DMS53 treated with DMSO at 0.1 percent for 48 hours (cell line): ENCODE results near the gene ATG2B.
"Not testable (repeated sequence)": the region's sequence is repeated elsewhere in the genome, so short reads cannot be mapped to it uniquely, and the experiment has no call there.

ENCODE experiments used
- DNase-seq: peaks from one replicate; lab custom pipeline; 2025; ENCODE audit not compliant: unreplicated experiment; lab: John Stamatoyannopoulos, UW

Gene ATG2B

DNA sequence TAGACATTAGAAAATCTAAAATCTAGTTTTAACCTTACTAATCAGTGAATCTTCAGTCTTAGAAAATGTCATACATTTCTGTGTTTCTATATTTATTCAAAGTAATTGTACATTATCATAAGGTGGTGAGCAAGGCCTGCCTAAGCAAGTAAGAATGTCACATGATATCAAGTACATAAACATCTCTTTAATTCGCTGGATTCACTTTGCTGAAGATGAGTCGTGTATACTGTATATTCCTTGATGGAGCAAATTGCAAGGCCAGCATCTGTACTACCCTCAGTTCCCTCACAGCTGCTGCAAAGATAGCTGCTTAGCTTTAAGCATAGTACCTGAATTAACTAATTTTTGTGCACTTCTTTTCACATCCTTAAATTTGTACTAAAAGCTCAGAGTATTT is 20.3 kb upstream of the ATG2B start:
- no peak for DNase-seq

GRCh38 chr14:96380735-96381134 is 17.6 kb upstream of the ATG2B start:
- DNase-seq, result no peak

- no peak for DNase-seq
These were observed 13.0 kb upstream of the ATG2B start for GRCh38 chr14:96376093-96376492.

- no peak for DNase-seq
These were observed 10.4 kb upstream of the ATG2B start for GRCh38 chr14:96373538-96373937.

GRCh38 chr14:96370528-96370927 is 7.4 kb upstream of the ATG2B start:
- DNase-seq, result no peak

DNA sequence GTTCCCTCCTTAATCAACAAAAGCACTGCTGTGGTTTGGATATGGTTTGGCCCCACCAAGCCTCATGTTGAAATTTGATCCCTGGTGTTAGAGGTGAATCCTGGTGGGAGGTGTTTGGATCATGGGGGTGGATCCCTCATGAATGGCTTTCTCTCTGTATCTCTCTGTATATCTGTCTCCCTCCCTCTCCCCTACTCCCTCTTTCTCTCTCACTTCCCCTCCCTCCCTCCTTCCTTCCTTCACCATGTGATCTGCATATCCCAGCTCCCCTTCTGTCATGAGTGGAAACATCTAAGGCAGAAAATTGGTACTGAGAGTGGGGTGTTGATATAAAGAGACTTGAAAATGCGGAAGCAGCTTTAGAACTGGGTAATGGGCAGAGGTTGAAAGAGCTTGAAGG is 5.4 kb upstream of the ATG2B start:
- no peak for DNase-seq

- no peak for DNase-seq
These were observed 1.8 kb upstream of the ATG2B start for GRCh38 chr14:96364962-96365361.

- no peak for DNase-seq
These were observed 703 bp upstream of the ATG2B start for GRCh38 chr14:96363751-96364336.

DNA sequence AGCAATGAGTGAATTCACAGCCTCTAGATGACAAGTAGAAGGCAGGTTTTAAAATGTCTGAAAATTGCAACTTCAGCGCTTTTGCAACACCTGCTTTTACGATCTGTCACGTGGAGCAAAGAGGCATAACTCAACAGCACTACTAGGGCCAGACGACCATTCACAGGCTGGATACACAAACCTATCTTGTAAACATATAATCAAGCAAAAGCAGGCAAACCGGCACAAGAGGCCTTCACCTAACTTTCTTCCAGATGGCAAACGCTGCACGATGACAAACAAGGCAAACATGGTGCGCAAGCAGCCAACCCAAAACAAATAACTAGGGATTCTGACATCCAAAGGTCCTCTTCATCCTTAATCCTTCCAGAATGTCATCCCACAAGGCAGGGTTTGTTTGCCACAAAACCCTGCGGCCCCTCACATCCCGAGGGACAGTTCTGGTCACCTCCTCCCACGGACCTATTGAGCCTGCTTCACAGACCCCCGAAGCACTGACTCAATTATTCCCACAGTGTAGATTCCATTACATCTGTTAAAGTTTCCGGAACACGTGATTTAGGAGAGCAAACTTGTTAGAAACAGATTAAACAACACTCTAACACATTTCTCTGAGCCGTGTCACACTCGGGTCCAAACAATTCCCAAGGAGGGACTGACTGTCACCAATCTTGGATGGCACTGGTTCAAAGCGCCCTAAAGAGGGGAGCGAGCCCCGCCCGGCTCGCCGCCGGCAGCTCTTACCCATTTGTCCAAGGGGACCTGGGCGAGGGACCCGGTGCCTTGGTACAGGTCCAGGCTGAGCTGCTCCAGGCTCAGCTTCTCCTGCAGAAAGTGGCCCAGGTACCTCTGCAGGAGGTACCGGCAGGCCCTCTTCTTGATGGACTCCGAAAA is 823 bp downstream of the ATG2B start:
- DNase-seq, result peak; percentile 62

GRCh38 chr14:96359959-96360358 is 3.2 kb downstream of the ATG2B start:
- no peak for DNase-seq

GRCh38 chr14:96357216-96357615 is 5.9 kb downstream of the ATG2B start:
- no peak for DNase-seq

GRCh38 chr14:96354246-96354645 is 8.9 kb downstream of the ATG2B start:
- DNase-seq, result no peak

GRCh38 chr14:96352708-96353107 is 10.4 kb downstream of the ATG2B start:
- no peak for DNase-seq

DNA sequence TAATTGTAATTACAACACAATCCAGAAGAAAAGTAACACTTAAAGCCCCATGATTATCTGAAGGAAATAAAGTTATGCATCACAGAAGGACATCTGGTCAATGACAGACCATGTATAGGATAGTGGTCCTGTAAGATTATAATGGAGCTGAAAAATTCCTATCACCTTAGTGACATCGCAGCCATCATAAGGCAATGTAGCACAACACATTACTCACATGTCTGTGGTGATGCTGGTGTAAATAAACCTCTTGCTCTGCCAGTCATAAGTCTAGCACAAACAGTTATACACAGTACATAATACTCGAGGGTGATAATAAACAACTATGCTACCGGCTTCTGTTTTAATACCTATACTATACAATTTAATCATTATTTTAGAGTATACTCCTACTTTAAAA is 11.2 kb downstream of the ATG2B start:
- DNase-seq, result no peak

DNA sequence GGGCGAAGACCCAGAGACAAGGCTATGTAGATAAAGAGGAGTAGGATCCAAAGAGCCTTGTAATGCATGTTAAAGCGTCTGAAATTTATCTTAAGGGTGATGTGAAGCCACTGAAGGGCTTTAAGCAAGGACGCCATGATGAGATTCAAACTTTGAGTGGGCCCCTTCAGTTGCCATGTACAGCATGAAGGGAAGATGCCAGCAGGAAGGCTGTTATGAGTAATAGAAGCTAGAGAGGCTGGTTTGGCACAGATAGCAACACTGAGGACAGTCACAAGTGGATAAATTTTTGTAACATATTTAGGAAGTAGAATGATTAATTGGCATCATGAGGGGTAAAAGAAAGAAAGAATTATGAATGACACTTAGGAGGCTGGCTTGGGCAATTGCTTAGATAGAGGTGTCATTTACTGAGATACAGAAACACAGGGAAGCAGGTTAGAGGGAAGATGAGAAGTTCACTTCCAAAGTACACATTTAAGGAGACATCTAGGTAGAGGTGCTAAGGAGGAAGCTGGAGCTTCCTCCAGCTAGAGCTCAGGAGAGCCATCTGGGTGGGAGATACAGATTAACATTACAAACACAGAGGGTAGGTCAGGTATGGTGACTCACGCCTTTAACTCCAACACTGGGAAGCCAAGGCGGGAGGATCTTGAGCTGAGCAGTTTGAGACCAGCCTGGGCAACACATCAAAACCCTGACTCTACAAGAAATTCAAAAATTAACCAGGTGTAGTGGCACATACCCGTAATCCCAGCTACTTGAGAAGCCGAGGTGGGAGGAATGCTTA is 13.7 kb downstream of the ATG2B start:
- DNase-seq, result no peak

DNA sequence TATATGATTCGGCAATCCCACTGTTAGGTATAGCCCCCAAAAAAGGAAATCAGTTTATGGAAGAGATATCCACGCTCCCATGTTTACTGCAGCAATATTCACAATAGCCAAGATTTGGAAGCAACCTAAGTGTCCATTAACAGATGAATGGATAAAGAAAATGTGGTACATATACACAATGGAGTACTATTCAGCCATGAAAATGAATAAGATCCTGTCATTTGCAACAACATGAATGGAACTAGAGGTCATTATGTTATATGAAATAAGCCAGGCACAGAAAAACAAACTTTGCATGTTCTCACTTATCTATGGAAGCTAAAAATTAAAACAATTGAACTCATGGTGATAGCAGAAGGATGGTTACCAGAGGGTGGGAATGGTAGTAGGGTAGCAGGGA is 15.2 kb downstream of the ATG2B start:
- not testable (repeated sequence) for DNase-seq

DNA sequence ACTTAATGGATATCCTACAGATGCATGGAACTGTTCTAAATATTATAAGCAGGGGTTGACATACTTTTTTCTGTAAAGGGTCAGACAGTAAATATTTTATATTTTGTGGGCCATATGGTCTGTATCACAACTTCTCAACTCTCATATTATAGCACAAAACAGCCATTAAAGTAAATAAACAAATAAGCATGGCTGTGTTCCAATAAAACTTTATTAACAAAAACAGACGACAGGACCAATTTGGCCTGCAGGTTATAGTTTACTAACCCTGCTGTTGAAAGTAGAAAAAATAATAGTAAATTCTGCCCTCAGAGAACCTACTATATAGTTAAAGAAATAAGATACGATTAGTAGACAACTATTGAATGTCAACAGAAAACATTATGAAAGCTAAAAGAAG is 17.5 kb downstream of the ATG2B start:
- DNase-seq, result no peak

GRCh38 chr14:96341323-96341722 is 21.8 kb downstream of the ATG2B start:
- DNase-seq, result no peak

DNA sequence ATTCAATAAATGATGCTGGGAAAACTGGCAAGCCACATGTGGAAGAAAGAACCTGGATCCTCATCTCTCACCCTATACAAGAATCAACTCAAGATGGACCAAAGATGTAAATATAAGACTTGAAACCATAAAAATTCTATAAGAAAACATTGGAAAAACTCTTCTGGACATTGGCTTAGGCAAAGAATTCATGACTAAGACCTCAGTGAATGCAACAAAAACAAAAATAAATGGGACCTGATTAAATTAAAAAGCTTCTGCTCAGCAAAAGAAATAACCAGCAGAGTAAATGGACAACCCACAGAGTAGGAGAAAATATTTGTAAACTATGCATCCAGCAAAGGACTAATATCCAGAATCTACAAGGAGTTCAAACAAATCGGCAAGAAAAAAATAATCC is 24.6 kb downstream of the ATG2B start:
- no peak for DNase-seq

DNA sequence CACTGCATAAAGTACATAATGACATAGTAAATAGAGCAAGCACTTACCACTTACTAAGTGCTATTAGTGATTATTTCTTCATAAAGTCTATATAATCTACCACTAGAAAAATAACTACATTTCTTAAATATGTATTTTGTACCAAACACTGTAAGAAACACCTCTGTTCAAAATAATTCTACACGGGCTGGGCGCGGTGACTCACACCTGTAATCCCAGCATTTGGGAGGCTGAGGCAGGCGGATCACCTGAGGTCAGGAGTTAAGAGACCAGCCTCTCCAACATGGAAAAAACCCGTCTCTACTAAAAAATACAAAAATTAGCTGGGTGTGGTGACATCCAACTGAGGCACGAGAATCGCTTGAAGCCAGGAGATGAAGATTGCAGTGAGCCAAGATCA is 38.9 kb downstream of the ATG2B start:
- DNase-seq, result no peak

- DNase-seq, result no peak
These were observed 42.5 kb downstream of the ATG2B start for GRCh38 chr14:96320605-96321004.

DNA sequence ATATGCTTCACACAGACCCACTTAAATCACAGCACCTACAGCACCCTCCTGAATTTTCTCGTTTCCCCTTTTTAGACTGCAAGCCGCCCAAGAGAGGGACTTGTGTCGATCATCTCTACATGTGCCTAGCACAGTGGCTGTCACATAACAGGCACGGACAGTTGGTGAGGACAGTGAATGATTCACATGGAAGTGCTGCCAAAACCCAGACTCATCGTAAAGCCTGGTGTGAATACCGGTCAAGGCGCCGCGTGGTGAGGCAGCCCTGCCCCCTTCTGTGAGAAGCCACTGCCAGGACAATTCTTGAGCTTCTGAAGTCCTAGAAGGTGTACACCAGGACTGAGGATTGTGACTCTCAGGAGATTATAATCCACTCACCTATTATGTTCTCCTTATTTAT is 44.3 kb downstream of the ATG2B start:
- DNase-seq, result no peak
